Tibial artery (tissue), 4 donors: Measurements from ENCODE around the gene MAN1C1.

Experiments
- DNase-seq, 2 donors: peaks; one replicate each; pipeline ENCODE4 v3.0.0-alpha.2; 2019
- H3K27ac ChIP-seq, 2 donors: fragments of 200-600 bp; sonication (generic) in 1 of 2; 1 replicate in 1 of 2; 2 replicates in 1 of 2; pipeline ENCODE4 v1.5.1; 2018 to 2019; ENCODE audit warnings: mild to moderate bottlenecking in 1 of 2
- H3K27me3 ChIP-seq, 2 donors: fragments of 200-600 bp; sonication (generic) in 1 of 2; one replicate each; pipeline versions ENCODE4 v1.5.1 to v1.6.0; 2016 to 2019
- H3K36me3 ChIP-seq, 3 donors: fragments of 200-600 bp; sonication (generic) in 2 of 3; one replicate each; pipeline ENCODE4 v1.5.1; 2016 to 2019; ENCODE audit warnings: mild to moderate bottlenecking in 2 of 3
- H3K4me1 ChIP-seq, 4 donors: fragments of 200-600 bp; sonication (generic) in 2 of 4; 1 replicate in 3 of 4; 2 replicates in 1 of 4; pipeline ENCODE4 v1.5.1; 2016 to 2019
- H3K4me3 ChIP-seq, 2 donors: fragments of 200-600 bp; sonication (generic) in 1 of 2; 1 replicate in 1 of 2; 2 replicates in 1 of 2; pipeline ENCODE4 v1.5.1; 2018 to 2019; ENCODE audit warnings: mild to moderate bottlenecking in 2 of 2
- H3K9me3 ChIP-seq, 3 donors: fragments of 200-600 bp; sonication (generic) in 1 of 3; one replicate each; pipeline ENCODE4 v1.5.1; 2016 to 2019
- CTCF ChIP-seq, 2 experiments: fragments of 200-600 bp in 1 of 2; fragments of 450-650 bp in 1 of 2; IDR thresholded peaks; one replicate each; pipeline ENCODE4 v1.5.1; 2017 to 2019; ENCODE audit warnings: antibody characterized with exemption in 2 of 2, mild to moderate bottlenecking in 1 of 2, moderate library complexity in 1 of 2
- intact Hi-C: fragments of 100-400 bp; cut with DNase I; formaldehyde crosslinking; loops from one replicate; pipeline ENCODE4 v1.15.0; 2023; ENCODE audit warnings: low total_unique reads

MAN1C1 gene

GRCh38 chr1:25754470-25755181 is 138.0 kb downstream of the MAN1C1 start:
- H3K27me3 ChIP-seq: no peaks in the 10 kb centered on the region
- H3K27ac ChIP-seq: no peak overlapping the region
- intact Hi-C loops: no loop called here
- no peaks in the 10 kb centered on the region for H3K9me3 ChIP-seq
- peaks cover 0 to 5% (median 0%) of the 10 kb centered on the region in 3 donors for H3K36me3 ChIP-seq
- no peaks in the 10 kb centered on the region for H3K4me1 ChIP-seq
- no peak for DNase-seq
- no peak overlapping the region for H3K4me3 ChIP-seq
- no peak for TF ChIP-seq CTCF (IDR thresholded peaks at IDR 0.05)

DNA sequence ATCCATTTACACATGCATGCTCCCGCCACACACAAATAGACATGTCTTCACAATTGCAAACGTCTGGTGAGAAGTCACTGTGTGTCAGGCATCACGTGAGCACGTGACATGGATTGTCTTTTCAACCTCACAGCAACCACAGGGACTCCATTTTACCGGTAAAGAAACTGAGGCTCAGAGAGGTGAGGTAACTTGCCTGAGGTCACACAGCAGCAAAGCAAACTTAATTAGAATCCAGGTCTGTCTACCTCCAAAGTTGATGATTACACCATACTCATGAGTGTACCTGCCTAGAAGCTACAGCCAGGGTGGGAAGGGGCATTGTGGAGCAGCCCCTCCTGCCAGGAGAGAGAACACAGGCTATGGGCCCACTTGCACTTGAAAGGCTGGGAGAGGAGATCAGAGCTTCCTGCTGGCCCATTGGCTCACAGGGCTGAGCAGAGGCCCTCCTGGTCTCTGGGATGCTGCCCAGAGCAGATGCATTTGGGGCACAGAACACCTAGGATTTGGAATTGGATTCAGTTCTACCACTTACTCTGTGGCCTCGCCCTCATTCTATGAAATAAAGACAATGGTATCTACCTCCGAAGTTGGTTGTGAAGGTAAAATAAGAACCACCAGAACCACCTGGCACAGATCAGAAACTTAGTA is 139.0 kb downstream of the MAN1C1 start:
- Histone ChIP-seq H3K27ac (no peak overlapping the region), H3K9me3 (no peaks in the 10 kb centered on the region), H3K36me3 (peaks cover 0 to 5% (median 0%) of the 10 kb centered on the region in 3 donors), H3K27me3 (no peaks in the 10 kb centered on the region), H3K4me1 (no peaks in the 10 kb centered on the region), H3K4me3 (no peak overlapping the region)
- DNase-seq: no peak
- intact Hi-C loops: no loop called here
- TF ChIP-seq CTCF (IDR thresholded peaks at IDR 0.05): no peak

- no peak for TF ChIP-seq CTCF (IDR thresholded peaks at IDR 0.05)
- no peaks in the 10 kb centered on the region for H3K27me3 ChIP-seq
- no peak overlapping the region for H3K27ac ChIP-seq
- H3K4me3 ChIP-seq: no peak overlapping the region
- intact Hi-C loops: no loop called here
- H3K36me3 ChIP-seq: peaks cover 0 to 5% (median 0%) of the 10 kb centered on the region in 3 donors
- no peaks in the 10 kb centered on the region for H3K9me3 ChIP-seq
- H3K4me1 ChIP-seq: no peaks in the 10 kb centered on the region
- no peak for DNase-seq
These were observed 139.6 kb downstream of the MAN1C1 start for GRCh38 chr1:25756215-25756614.

DNA sequence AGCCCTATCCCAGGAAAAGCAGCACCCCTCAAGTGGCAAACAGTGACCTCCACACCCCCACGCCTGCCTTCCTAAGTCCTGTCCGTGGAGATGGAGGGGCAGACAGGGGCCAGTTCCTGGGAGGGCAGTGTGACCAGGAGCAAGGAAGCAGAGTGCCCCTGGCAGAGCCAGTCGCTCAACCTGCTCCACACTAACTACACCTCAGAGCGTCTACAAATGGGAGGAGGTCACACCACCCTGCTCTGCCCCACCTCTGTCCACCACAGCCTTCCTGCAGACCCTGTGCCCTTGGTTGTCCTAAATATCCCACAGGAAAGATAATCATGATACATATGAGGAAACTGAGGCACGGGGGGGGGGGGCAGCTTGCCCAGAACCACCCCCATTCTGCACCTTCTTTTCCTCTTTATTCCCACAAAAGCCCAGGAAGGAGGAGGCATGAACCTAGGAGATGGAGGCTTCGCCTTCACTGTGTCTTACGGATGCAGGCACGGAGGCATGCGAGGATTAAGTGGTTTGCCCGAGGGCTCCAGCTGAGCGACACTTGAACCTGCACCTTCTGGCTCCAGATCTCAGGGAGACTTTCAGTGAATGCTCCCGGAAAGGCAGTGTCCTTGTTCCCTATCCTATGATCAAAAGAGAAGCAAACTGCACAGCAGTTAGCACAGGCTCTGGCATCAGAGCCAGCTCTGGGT is 140.7 kb downstream of the MAN1C1 start:
- Histone ChIP-seq H3K27ac (no peak overlapping the region), H3K9me3 (no peaks in the 10 kb centered on the region), H3K4me1 (no peaks in the 10 kb centered on the region), H3K4me3 (no peak overlapping the region), H3K36me3 (peaks cover 0 to 5% (median 0%) of the 10 kb centered on the region in 3 donors), H3K27me3 (no peaks in the 10 kb centered on the region)
- DNase-seq: no peak
- intact Hi-C loops: no loop called here
- TF ChIP-seq CTCF (IDR thresholded peaks at IDR 0.05): no peak

DNA sequence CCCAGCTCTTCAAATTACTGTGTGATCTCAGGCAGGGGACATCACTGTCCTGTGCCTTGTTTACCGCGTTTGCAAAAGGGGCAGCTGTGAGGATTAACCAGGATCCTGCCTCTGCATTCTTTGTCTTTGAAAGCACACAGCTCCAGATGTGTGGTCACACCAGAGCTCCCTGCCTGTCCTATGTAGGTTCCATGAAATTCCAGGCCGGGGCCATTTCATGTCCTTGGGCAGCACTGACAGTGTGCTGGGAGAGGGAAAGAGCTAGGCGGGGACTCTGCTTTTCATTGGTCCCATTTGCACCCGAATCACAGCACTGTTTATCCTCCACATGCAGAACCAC is 141.2 kb downstream of the MAN1C1 start:
- H3K27me3 ChIP-seq: no peaks in the 10 kb centered on the region
- no peak for TF ChIP-seq CTCF (IDR thresholded peaks at IDR 0.05)
- peaks cover 0 to 5% (median 0%) of the 10 kb centered on the region in 3 donors for H3K36me3 ChIP-seq
- no peak overlapping the region for H3K4me3 ChIP-seq
- intact Hi-C loops: no loop called here
- H3K4me1 ChIP-seq: no peaks in the 10 kb centered on the region
- no peak for DNase-seq
- no peak overlapping the region for H3K27ac ChIP-seq
- no peaks in the 10 kb centered on the region for H3K9me3 ChIP-seq
